Skin of body (tissue), 2 donors: ENCODE measurements around the gene PCDHA8. TPM values are rescaled to one million over a fixed set of nuclear protein-coding genes. Genes with fewer than 3 reads are reported as not detected.
"Not testable (repeated sequence)": the region's sequence is repeated elsewhere in the genome, so short reads cannot be mapped to it uniquely, and the experiment has no call there.

Experiments
- DNase-seq: peaks from one replicate; lab custom pipeline; 2025; lab: John Stamatoyannopoulos, UW
- total RNA-seq: library from RNA; depleted of rRNA; stranded (reverse); fragments of >200 nt; gene quantifications from one replicate; pipeline ENCODE4 v1.2.3, GENCODE V29; 2014

PCDHA8 gene, protein sequence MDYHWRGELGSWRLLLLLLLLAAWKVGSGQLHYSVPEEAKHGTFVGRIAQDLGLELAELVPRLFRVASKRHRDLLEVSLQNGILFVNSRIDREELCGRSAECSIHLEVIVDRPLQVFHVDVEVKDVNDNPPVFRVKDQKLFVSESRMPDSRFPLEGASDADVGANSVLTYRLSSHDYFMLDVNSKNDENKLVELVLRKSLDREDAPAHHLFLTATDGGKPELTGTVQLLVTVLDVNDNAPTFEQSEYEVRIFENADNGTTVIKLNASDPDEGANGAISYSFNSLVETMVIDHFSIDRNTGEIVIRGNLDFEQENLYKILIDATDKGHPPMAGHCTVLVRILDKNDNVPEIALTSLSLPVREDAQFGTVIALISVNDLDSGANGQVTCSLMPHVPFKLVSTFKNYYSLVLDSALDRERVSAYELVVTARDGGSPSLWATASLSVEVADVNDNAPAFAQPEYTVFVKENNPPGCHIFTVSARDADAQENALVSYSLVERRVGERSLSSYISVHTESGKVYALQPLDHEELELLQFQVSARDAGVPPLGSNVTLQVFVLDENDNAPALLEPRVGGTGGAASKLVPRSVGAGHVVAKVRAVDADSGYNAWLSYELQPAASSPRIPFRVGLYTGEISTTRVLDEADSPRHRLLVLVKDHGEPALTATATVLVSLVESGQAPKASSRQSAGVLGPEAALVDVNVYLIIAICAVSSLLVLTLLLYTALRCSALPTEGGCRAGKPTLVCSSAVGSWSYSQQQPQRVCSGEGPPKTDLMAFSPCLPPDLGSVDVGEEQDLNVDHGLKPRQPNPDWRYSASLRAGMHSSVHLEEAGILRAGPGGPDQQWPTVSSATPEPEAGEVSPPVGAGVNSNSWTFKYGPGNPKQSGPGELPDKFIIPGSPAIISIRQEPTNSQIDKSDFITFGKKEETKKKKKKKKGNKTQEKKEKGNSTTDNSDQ
- 0.10 TPM for total RNA-seq

DNA sequence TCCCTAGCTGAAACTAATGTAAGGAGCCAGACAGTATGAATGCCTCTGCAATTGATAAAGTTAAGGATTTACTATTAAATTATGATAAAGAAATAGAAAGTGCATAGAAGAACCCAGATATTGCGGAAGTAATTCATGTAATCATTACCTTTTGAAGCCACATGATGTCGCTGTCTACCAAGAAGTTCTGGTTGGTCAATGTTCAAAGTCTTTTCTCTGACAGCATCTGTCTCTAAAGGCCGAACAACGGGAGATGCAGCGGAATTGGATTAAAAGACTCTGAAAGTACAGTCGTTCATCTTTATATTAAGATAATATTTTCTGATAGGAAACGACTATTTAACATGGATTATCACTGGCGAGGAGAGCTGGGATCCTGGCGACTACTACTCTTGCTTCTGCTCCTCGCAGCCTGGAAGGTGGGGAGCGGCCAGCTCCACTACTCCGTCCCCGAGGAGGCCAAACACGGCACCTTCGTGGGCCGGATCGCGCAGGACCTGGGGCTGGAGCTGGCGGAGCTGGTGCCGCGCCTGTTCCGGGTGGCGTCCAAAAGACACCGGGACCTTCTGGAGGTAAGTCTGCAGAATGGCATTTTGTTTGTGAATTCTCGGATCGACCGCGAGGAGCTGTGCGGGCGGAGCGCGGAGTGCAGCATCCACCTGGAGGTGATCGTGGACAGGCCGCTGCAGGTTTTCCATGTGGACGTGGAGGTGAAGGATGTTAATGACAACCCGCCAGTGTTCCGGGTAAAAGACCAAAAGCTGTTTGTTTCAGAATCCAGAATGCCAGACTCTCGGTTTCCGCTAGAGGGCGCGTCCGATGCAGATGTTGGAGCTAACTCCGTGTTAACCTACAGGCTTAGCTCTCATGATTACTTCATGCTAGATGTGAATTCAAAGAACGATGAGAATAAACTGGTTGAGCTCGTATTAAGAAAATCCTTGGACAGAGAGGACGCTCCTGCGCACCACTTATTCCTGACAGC lies at the start of gene PCDHA8:
PCDHA8 (plus strand) TSS at position 210 of the 985 bp plus-strand sequence; CDS start at position 345, 135 bp downstream.
- no peak for DNase-seq

DNA sequence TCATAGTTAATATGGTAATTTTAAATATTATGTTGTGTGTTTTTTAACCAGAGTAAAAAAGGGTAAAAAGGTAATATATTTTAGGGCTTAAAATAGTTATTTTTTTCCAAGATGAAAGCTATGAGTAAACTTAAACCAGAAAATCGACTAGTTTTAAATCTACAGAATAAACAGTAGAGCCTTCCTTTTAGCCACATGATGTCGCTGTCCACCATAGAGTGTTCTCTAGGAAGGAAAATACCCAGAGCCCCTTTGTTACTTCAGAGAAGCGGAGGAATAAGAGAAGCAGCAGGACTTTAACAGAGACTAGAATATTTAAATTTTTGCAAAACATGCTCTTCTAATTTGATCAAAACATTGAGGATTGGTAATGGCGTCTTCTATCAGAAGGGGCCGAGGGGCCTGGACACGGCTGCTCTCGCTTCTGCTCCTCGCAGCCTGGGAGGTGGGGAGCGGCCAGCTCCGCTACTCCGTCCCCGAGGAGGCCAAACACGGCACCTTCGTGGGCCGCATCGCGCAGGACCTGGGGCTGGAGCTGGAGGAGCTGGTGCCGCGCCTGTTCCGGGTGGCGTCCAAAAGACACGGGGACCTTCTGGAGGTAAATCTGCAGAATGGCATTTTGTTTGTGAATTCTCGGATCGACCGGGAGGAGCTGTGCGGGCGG lies 46.3 kb upstream of the PCDHA8 start, which contains the start of gene PCDHA2:
PCDHA2 (plus strand) TSS at position 258 of the 664 bp plus-strand sequence.
- DNase-seq: no peak

DNA sequence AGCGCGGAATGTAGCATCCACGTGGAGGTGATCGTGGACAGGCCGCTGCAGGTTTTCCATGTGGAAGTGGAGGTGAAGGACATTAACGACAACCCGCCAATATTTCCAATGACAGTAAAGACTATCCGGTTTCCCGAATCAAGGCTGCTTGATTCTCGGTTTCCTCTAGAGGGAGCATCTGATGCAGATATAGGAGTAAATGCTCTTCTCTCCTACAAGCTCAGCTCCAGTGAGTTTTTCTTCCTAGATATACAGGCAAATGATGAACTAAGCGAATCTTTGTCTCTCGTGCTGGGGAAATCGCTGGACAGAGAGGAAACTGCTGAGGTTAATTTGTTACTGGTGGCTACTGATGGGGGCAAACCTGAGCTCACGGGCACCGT lies 45.7 kb upstream of the PCDHA8 start:
- no peak for DNase-seq

DNA sequence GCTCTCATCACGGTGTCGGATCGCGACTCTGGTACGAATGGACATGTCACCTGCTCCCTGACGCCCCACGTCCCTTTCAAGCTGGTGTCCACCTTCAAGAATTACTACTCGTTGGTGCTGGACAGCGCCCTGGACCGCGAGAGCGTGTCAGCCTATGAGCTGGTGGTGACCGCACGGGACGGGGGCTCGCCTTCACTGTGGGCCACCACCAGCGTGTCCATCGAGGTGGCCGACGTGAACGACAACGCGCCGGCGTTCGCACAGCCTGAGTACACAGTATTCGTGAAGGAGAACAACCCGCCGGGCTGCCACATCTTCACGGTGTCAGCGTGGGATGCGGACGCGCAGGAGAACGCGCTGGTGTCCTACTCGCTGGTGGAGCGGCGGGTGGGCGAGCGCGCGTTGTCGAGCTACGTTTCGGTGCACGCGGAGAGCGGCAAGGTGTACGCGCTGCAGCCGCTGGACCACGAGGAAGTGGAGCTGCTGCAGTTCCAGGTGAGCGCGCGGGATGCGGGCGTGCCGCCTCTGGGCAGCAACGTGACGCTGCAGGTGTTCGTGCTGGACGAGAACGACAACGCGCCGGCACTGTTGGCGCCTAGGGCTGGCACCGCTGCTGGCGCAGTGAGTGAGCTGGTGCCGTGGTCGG lies 44.8 kb upstream of the PCDHA8 start:
- not testable (repeated sequence) for DNase-seq

DNA sequence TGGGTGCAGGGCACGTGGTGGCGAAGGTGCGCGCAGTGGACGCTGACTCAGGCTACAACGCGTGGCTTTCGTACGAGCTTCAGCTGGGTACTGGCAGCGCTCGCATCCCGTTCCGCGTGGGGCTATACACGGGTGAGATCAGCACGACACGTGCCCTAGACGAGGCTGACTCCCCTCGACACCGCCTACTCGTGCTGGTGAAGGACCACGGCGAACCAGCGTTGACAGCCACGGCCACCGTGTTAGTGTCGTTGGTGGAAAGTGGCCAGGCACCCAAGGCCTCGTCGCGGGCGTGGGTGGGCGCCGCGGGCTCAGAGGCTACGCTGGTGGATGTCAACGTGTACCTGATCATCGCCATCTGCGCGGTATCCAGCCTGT lies 44.3 kb upstream of the PCDHA8 start:
- DNase-seq: no peak

DNA sequence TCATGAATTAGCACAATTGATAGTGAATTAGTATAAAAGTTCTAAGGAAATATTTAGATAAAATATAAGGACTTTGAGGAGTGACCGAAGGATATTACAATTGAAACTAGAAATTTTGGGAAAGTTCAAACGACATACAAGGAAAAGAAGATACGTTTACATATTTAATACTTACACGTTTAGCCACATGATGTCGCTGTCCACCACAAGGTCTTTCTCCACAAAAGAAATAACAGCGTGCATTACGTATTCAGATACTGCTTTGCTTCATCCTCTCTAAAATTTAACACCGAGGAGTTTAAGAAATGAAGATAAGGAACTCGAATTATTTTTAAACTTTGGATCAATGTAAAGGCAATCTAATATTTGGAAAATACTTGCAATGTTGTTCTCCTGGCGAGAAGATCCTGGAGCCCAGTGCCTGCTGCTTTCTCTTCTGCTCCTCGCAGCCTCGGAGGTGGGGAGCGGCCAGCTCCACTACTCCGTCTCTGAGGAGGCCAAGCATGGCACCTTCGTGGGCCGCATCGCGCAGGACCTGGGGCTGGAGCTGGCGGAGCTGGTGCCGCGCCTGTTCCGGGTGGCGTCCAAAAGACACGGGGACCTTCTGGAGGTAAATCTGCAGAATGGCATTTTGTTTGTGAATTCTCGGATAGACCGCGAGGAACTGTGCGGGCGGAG lies 40.0 kb upstream of the PCDHA8 start, which contains the start of gene PCDHA3:
PCDHA3 (plus strand) TSS at position 242 of the 678 bp plus-strand sequence.
- no peak for DNase-seq

DNA sequence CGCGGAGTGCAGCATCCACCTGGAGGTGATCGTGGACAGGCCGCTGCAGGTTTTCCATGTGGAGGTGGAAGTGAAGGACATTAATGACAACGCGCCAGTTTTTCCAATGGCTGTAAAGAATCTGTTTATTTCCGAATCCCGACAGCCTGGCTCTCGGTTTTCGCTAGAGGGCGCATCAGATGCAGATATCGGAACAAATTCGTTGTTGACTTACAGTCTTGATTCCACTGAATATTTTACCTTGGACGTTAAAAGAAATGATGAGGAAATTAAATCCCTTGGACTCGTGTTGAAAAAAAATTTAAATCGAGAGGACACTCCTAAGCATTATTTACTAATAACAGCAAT lies 39.5 kb upstream of the PCDHA8 start:
- DNase-seq: no peak

DNA sequence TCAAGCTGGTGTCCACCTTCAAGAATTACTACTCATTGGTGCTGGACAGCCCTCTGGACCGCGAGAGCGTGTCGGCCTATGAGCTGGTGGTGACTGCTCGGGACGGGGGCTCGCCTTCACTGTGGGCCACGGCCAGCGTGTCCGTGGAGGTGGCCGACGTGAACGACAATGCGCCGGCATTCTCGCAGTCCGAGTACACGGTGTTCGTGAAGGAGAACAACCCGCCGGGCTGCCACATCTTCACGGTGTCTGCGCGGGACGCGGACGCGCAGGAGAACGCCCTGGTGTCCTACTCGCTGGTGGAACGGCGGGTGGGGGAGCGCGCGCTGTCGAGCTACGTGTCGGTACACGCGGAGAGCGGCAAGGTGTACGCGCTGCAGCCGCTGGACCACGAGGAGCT lies 38.6 kb upstream of the PCDHA8 start:
- not testable (repeated sequence) for DNase-seq

DNA sequence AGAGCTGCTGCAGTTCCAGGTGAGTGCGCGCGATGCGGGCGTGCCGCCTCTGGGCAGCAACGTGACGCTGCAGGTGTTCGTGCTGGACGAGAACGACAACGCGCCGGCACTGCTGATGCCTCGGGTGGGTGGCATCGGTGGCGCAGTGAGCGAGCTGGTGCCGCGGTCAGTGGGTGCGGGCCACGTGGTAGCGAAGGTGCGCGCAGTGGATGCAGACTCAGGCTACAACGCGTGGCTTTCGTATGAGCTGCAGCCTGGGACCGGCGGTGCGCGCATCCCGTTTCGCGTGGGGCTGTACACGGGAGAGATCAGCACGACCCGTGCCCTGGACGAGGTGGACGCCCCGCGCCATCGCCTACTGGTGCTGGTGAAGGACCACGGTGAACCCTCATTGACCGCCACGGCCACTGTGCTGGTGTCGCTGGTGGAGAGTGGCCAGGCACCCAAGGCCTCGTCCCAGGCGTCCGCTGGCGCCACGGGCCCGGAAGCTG lies 38.2 kb upstream of the PCDHA8 start:
- DNase-seq: no peak

DNA sequence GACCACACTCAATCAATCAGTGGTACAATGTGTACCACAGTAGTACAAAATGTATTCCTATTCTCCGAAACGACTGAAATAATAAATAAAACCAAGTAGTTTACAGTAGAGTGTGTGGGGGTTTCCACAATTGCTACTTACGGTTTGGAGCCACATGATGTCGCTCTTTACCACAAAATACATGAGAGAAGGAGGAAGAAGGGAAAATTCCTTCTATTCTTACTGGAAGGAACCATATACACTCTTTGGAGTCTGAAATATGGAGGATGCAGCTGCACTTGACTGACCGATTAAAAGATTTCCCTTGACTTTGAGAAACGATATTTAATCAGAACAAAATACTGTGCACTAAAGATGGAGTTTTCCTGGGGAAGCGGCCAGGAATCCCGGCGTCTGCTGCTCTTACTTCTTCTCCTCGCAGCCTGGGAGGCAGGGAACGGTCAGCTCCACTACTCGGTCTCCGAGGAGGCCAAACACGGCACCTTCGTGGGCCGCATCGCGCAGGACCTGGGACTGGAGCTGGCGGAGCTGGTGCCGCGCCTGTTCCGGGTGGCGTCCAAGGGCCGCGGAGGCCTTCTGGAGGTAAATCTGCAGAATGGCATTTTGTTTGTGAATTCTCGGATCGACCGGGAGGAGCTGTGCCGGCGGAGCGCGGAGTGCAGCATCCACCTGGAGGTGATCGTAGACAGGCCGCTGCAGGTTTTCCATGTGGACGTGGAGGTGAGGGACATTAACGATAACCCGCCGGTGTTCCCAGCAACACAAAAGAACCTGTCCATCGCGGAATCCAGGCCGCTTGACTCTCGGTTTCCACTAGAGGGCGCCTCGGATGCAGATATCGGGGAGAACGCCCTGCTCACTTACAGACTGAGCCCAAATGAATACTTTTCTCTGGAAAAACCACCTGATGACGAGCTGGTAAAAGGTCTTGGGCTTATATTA lies 33.9 kb upstream of the PCDHA8 start, which contains the start of gene PCDHA4:
PCDHA4 (plus strand) TSS at position 235 of the 942 bp plus-strand sequence.
- DNase-seq: no peak

DNA sequence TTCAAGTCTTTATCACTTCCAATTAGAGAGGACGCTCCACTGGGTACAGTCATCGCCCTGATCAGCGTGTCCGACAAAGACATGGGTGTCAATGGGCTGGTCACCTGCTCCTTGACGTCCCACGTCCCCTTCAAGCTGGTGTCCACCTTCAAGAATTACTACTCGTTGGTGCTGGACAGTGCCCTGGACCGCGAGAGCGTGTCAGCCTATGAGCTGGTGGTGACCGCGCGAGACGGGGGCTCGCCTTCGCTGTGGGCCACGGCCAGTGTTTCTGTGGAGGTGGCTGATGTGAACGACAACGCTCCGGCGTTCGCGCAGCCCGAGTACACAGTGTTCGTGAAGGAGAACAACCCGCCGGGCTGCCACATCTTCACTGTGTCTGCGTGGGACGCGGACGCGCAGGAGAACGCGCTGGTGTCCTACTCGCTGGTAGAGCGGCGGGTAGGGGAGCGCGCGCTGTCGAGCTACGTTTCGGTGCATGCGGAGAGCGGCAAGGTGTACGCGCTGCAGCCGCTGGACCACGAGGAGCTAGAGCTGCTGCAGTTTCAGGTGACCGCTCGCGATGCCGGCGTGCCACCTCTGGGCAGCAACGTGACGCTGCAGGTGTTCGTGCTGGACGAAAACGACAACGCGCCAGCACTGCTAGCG lies 32.6 kb upstream of the PCDHA8 start:
- not testable (repeated sequence) for DNase-seq

DNA sequence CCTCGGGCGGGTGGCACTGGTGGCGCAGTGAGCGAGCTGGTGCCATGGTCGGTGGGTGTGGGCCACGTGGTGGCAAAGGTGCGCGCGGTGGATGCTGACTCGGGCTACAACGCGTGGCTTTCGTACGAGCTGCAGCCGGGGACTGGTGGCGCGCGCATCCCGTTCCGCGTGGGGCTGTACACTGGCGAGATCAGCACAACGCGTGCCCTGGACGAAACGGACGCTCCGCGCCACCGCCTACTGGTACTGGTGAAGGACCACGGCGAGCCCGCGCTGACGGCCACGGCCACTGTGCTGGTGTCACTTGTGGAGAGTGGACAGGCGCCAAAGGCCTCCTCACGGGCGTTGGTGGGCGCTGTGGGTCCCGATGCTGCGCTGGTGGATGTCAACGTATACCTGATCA lies 32.1 kb upstream of the PCDHA8 start:
- no peak for DNase-seq

DNA sequence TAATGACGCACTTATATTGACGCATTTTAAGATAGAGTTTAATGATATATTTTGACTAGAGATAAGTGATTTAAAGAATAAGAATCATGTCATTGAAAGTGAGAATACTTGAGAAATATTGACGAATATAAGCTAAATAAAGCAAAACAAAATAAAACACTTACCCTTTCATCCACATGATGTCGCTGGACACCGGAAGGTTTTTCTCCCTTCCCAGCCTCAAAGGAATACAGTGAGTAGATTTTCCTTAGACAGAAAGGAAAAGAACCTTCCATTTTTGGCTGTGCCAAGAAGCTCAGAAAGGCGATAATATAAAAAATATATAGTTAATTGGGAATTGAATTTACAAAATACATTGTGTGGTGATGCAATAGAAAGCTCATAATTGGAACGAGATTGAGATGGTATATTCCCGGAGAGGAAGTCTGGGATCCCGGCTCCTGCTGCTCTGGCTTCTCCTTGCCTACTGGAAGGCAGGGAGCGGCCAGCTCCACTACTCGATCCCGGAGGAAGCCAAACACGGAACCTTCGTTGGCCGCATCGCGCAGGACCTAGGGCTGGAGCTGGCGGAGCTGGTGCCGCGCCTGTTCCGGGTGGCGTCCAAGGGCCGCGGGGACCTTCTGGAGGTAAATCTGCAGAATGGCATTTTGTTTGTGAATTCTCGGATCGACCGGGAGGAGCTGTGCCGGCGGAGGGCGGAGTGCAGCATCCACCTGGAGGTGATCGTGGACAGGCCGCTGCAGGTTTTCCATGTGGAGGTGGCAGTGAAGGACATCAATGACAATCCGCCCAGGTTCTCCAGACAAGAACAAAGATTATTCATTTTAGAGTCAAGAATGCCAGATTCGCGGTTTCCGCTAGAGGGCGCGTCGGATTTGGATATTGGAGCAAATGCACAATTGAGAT lies 19.4 kb upstream of the PCDHA8 start, which contains the start of gene PCDHA5:
PCDHA5 (plus strand) TSS at position 239 of the 906 bp plus-strand sequence.
- no peak for DNase-seq

DNA sequence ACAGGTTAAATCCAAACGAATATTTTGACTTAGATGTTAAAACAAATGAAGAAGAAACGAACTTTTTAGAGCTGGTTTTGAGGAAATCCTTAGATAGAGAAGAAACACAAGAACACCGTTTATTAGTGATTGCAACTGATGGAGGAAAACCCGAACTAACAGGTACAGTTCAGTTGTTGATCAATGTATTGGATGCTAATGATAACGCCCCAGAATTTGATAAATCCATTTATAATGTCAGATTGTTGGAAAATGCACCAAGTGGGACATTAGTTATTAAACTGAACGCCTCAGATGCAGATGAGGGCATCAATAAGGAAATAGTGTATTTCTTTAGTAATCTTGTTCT lies 18.7 kb upstream of the PCDHA8 start:
- DNase-seq: no peak

DNA sequence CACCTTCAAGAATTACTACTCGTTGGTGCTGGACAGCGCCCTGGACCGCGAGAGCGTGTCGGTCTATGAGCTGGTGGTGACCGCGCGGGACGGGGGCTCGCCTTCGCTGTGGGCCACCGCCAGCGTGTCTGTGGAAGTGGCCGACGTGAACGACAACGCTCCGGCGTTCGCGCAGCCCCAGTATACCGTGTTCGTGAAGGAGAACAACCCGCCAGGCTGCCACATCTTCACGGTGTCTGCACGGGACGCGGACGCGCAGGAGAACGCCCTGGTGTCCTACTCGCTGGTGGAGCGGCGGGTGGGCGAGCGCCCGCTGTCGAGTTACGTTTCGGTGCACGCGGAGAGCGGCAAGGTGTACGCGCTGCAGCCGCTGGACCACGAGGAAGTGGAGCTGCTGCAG lies 18.0 kb upstream of the PCDHA8 start:
- not testable (repeated sequence) for DNase-seq

DNA sequence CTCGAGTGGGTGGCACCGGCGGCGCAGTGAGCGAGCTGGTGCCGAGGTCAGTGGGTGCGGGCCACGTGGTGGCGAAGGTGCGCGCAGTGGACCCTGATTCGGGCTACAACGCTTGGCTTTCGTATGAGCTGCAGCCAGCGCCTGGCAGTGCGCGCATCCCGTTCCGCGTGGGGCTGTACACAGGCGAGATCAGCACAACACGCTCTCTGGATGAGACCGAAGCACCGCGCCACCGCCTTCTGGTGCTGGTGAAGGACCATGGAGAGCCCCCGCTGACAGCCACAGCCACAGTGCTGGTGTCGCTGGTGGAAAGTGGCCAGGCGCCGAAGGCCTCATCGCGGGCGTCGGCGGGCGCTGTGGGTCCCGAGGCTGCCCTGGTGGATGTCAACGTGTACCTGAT lies 17.5 kb upstream of the PCDHA8 start:
- DNase-seq: no peak
